KMS-11 (cell line): ENCODE measurements around the gene PCSK1N.

Source experiments
- H2AFZ ChIP-seq: fragments of 200-600 bp; sonication (generic); 2 replicates; pipeline ENCODE4 v1.6.1; 2016; ENCODE audit warnings: antibody characterized with exemption, mixed run types, low read depth
- H3K27ac ChIP-seq: fragments of 200-600 bp; sonication (generic); 2 replicates; pipeline ENCODE4 v1.6.1; 2016; ENCODE audit warnings: mild to moderate bottlenecking, mixed run types
- H3K27me3 ChIP-seq: fragments of 200-600 bp; sonication (generic); 2 replicates; pipeline ENCODE4 v1.6.1; 2017; ENCODE audit warnings: mild to moderate bottlenecking, low read depth, mixed run types, moderate library complexity; ENCODE audit not compliant: insufficient read depth
- H3K36me3 ChIP-seq: fragments of 200-600 bp; sonication (generic); 2 replicates; pipeline ENCODE4 v1.6.1; 2017; ENCODE audit warnings: mild to moderate bottlenecking, mixed run types; ENCODE audit not compliant: insufficient read depth
- H3K4me1 ChIP-seq: fragments of 200-600 bp; sonication (generic); 2 replicates; pipeline ENCODE4 v1.6.1; 2016; ENCODE audit warnings: mild to moderate bottlenecking, low read depth, mixed run types; ENCODE audit not compliant: poor library complexity, severe bottlenecking
- H3K4me2 ChIP-seq: fragments of 200-600 bp; sonication (generic); 2 replicates; pipeline ENCODE4 v1.7.0; 2016; ENCODE audit warnings: mild to moderate bottlenecking, mixed run types
- H3K4me3 ChIP-seq: fragments of 200-600 bp; sonication (generic); IDR thresholded peaks from 2 replicates; pipeline ENCODE4 v1.6.1; 2017; ENCODE audit warnings: low read depth, low read length, mixed read lengths; ENCODE audit not compliant: insufficient read depth
- H3K79me2 ChIP-seq: fragments of 200-600 bp; sonication (generic); 2 replicates; pipeline ENCODE4 v1.6.1; 2016; ENCODE audit warnings: low read depth, mixed run types; ENCODE audit not compliant: insufficient read depth
- H3K9ac ChIP-seq: fragments of 200-600 bp; sonication (generic); 2 replicates; pipeline ENCODE4 v1.6.1; 2016; ENCODE audit warnings: mild to moderate bottlenecking, mixed run types
- H4K20me1 ChIP-seq: fragments of 200-600 bp; sonication (generic); 2 replicates; pipeline ENCODE4 v1.6.1; 2016; ENCODE audit warnings: mild to moderate bottlenecking, mixed run types; ENCODE audit not compliant: insufficient read depth
- CTCF ChIP-seq: fragments of 200-600 bp; sonication (generic); conservative IDR thresholded peaks from 2 replicates; pipeline ENCODE4 v1.6.1; 2017; ENCODE audit warnings: low read depth, mild to moderate bottlenecking, antibody characterized with exemption, low read length, moderate library complexity, mixed read lengths

PCSK1N gene

DNA sequence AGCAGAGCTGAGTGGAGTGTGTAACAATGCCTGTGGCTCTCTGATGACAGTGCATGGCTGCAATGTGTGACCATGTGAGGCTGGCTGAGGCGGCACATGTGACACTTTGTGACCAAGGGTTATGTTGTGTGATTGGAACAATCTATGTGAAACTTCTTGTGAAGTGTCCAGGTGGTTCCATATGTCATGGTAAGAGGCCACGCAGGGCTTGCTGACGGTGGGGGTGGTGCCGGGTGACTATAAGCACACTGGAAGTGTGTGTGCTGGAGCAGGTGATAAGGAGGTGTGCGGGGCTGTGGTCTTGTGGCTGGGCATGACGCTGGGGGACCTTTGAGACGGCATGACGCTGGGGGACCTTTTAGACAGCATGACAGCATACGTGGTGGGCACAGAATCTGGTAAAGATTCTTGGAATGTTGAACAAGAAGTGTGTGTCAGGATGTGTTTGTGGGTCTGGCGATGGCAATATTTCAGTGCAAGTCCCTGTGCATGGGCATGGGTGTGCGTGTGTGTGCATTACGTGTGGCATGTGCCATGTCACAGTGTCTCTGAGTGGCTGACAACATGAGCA is 41.0 kb downstream of the PCSK1N start:
- Histone ChIP-seq H3K4me3 (no peak overlapping the region), H3K4me1 (no peaks in the 10 kb centered on the region), H3K79me2 (no peaks in the 10 kb centered on the region), H3K27me3 (no peaks in the 10 kb centered on the region), H3K9ac (no peak overlapping the region), H2AFZ (no peak overlapping the region), H3K27ac (no peak overlapping the region), H3K4me2 (no peak overlapping the region), H4K20me1 (no peaks in the 10 kb centered on the region), H3K36me3 (no peaks in the 10 kb centered on the region)
- no peak for TF ChIP-seq CTCF

- no peaks in the 10 kb centered on the region for H3K4me1 ChIP-seq
- no peaks in the 10 kb centered on the region for H3K36me3 ChIP-seq
- H2AFZ ChIP-seq: no peak overlapping the region
- H3K79me2 ChIP-seq: no peaks in the 10 kb centered on the region
- H3K27me3 ChIP-seq: no peaks in the 10 kb centered on the region
- H3K27ac ChIP-seq: no peak overlapping the region
- no peak overlapping the region for H3K4me3 ChIP-seq
- TF ChIP-seq CTCF: no peak
- no peak overlapping the region for H3K9ac ChIP-seq
- no peak overlapping the region for H3K4me2 ChIP-seq
- H4K20me1 ChIP-seq: no peaks in the 10 kb centered on the region
Measured at GRCh38 chrX:48793935-48794334, 41.5 kb downstream of the PCSK1N start.

DNA sequence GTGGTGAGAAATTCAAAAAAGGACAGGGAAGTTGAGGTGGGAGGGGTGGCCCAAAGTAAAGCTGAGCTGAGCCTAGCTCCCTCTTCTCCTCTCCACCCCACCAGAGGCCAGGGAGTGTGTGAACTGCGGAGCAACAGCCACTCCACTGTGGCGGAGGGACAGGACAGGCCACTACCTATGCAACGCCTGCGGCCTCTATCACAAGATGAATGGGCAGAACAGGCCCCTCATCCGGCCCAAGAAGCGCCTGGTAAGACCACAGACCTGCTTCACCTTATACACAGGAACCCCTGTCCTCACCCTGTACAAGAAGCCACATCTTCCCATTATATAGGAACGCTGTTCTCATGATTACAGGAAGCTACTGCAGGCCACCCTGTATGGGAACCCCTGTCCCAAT is 43.2 kb downstream of the PCSK1N start:
- no peaks in the 10 kb centered on the region for H4K20me1 ChIP-seq
- H3K4me3 ChIP-seq: no peak overlapping the region
- H3K79me2 ChIP-seq: no peaks in the 10 kb centered on the region
- H3K36me3 ChIP-seq: no peaks in the 10 kb centered on the region
- no peak overlapping the region for H2AFZ ChIP-seq
- H3K4me2 ChIP-seq: no peak overlapping the region
- H3K4me1 ChIP-seq: no peaks in the 10 kb centered on the region
- no peak for TF ChIP-seq CTCF
- H3K9ac ChIP-seq: no peak overlapping the region
- H3K27ac ChIP-seq: no peak overlapping the region
- no peaks in the 10 kb centered on the region for H3K27me3 ChIP-seq

DNA sequence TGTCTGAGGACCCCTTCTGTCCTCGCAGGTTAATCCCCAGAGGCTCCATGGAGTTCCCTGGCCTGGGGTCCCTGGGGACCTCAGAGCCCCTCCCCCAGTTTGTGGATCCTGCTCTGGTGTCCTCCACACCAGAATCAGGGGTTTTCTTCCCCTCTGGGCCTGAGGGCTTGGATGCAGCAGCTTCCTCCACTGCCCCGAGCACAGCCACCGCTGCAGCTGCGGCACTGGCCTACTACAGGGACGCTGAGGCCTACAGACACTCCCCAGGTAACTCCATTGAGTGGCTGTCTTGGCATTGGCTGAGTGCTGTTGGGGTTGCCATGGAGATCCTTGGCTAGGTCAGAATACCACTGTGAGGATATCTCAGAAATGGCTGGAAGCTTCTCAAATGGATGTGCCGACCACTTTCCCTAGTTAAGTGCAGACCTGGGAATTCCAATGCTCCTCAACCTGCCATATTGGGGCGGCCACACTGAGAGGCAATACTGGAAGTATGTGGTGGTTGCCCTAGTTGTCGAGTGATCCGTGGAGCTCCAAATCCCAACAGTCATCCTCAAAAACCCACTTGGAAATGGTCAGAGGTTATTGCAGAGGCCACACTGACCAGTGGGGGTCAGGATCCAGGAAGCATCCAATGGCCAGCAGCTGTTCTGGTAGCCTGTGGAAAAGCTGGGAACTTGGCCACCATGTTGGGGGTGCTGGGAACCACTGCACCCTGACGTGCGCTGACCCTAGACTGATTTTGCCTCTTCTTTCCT is 44.2 kb downstream of the PCSK1N start:
- no peaks in the 10 kb centered on the region for H3K36me3 ChIP-seq
- no peaks in the 10 kb centered on the region for H3K27me3 ChIP-seq
- H4K20me1 ChIP-seq: no peaks in the 10 kb centered on the region
- no peak for TF ChIP-seq CTCF
- H3K79me2 ChIP-seq: no peaks in the 10 kb centered on the region
- H3K4me3 ChIP-seq: no peak overlapping the region
- no peak overlapping the region for H3K4me2 ChIP-seq
- no peaks in the 10 kb centered on the region for H3K4me1 ChIP-seq
- no peak overlapping the region for H3K9ac ChIP-seq
- no peak overlapping the region for H2AFZ ChIP-seq
- H3K27ac ChIP-seq: no peak overlapping the region
